GM21381 (cell line): ENCODE measurements around the gene DOCK6.

ENCODE experiments used
- ATAC-seq: cut with Tn5 transposase; IDR thresholded peaks from one replicate; pipeline ENCODE4 v1.9.1; 2021; ENCODE audit warnings: mild to moderate bottlenecking, moderate library complexity; ENCODE audit not compliant: unreplicated experiment

The DOCK6 gene

GRCh38 chr19:11251217-11251616 lies 11.1 kb downstream of the DOCK6 start:
- no peak for ATAC-seq

GRCh38 chr19:11248852-11249251 lies 13.5 kb downstream of the DOCK6 start:
- ATAC-seq = no peak

GRCh38 chr19:11247934-11248333 lies 14.4 kb downstream of the DOCK6 start:
- ATAC-seq = no peak

GRCh38 chr19:11247391-11247790 lies 14.9 kb downstream of the DOCK6 start:
- no peak for ATAC-seq

- no peak for ATAC-seq
These were observed 15.4 kb downstream of the DOCK6 start for GRCh38 chr19:11246941-11247340.

- no peak for ATAC-seq
These were observed 17.3 kb downstream of the DOCK6 start for GRCh38 chr19:11244846-11245589.

GRCh38 chr19:11243798-11244169 lies 18.5 kb downstream of the DOCK6 start:
- no peak for ATAC-seq

GRCh38 chr19:11242864-11243797 lies 19.2 kb downstream of the DOCK6 start:
- no peak for ATAC-seq

GRCh38 chr19:11242025-11242424 lies 20.3 kb downstream of the DOCK6 start:
- ATAC-seq = no peak

- ATAC-seq = no peak
These were observed 22.3 kb downstream of the DOCK6 start for GRCh38 chr19:11240008-11240444.

- no peak for ATAC-seq
These were observed 22.8 kb downstream of the DOCK6 start, which contains the start of gene ANGPTL8 for GRCh38 chr19:11239377-11240000. ANGPTL8 (plus strand) TSS chr19:11239619; CDS start chr19:11239638, 19 bp downstream.

- ATAC-seq = no peak
These were observed 23.4 kb downstream of the DOCK6 start for GRCh38 chr19:11238781-11239376.

GRCh38 chr19:11238041-11238440 lies 24.3 kb downstream of the DOCK6 start:
- no peak for ATAC-seq

GRCh38 chr19:11237321-11237720 lies 25.0 kb downstream of the DOCK6 start:
- no peak for ATAC-seq

- ATAC-seq = no peak
These were observed 25.7 kb downstream of the DOCK6 start for GRCh38 chr19:11236324-11237301.

- ATAC-seq = no peak
These were observed 27.7 kb downstream of the DOCK6 start for GRCh38 chr19:11234486-11235075.

GRCh38 chr19:11233073-11233472 lies 29.3 kb downstream of the DOCK6 start:
- ATAC-seq = no peak

GRCh38 chr19:11232555-11232954 lies 29.8 kb downstream of the DOCK6 start:
- ATAC-seq = no peak

- no peak for ATAC-seq
These were observed 31.5 kb downstream of the DOCK6 start for GRCh38 chr19:11230621-11231386.
